Prostate gland (tissue), 2 donors: Measurements from ENCODE around the gene MAT2B.
A peak's percentile ranks its signal among the peaks of the same experiment; 100 is the strongest.

Source experiments
- POLR2AphosphoS5 ChIP-seq: sonication (generic); formaldehyde crosslinking; IDR thresholded peaks from one replicate; pipeline ENCODE4 v1.6.1; 2017; ENCODE audit warnings: antibody characterized with exemption
- TF ChIP-seq, protein P1 (sequence below), 4 experiments: fragments of 200-600 bp in 2 of 4; fragments of 450-650 bp in 2 of 4; sonication (generic) in 2 of 4; IDR thresholded peaks; 1 replicate in 3 of 4; 2 replicates in 1 of 4; pipeline ENCODE4 v1.5.1; 2016 to 2019; ENCODE audit warnings: antibody characterized with exemption in 4 of 4, mild to moderate bottlenecking in 2 of 4, moderate library complexity in 2 of 4

DNA sequence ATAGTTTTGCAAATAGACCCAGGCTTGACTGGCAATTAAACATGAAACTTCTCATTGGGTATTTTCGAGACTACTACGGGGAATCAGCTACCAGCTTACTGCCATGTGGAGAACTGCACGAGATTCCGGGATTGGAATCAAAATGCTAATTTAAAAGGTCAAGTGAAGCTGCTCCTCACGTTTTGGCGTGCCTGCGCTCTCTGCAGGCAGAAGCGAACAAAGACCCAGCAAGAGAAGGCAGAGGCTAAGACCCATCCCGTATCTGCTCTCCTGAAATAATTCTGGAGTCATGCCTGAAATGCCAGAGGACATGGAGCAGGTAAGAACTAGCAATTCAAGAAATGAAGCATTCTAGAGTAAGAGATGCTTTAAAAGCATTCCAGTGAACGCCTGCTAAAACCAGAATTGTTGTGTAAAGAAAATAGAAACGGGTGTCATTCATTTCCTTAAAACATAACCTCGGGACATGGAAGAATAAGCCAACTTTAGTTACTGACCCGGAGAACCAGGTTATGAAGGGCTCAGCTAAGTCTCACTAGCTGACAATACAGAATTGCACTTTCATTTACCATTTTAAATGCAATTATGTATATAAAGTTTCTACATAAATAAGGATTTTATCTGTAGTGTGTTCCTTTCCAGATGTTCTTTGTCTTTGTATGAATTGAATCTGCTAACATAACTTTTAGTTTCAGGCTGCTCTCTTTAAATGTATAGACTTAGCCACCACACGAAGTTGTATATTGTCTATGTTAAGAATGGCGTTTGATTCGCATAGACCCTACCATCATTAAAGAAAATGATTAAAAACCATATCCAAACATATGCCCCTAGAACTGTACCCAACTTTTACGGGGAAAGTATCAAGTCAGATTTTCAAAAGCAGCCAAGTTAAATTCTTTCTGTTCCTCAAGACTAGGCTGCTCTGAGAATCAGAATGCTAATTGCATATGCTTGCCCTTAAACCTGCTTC is 2.0 kb upstream of the MAT2B start:
- TF ChIP-seq POLR2AphosphoS5, result peak; percentile 54
- TF ChIP-seq, protein P1, sequence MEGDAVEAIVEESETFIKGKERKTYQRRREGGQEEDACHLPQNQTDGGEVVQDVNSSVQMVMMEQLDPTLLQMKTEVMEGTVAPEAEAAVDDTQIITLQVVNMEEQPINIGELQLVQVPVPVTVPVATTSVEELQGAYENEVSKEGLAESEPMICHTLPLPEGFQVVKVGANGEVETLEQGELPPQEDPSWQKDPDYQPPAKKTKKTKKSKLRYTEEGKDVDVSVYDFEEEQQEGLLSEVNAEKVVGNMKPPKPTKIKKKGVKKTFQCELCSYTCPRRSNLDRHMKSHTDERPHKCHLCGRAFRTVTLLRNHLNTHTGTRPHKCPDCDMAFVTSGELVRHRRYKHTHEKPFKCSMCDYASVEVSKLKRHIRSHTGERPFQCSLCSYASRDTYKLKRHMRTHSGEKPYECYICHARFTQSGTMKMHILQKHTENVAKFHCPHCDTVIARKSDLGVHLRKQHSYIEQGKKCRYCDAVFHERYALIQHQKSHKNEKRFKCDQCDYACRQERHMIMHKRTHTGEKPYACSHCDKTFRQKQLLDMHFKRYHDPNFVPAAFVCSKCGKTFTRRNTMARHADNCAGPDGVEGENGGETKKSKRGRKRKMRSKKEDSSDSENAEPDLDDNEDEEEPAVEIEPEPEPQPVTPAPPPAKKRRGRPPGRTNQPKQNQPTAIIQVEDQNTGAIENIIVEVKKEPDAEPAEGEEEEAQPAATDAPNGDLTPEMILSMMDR (IDR thresholded peaks at IDR 0.05), result peak in 1 of 4 experiments; percentile 28
